BJ (cell line): ENCODE results near the gene HPCAL1. TPM values are rescaled to one million over a fixed set of nuclear protein-coding genes. Genes with fewer than 3 reads are reported as not detected.

ENCODE experiments used
- CTCF ChIA-PET: fragments of 350-600 bp; formaldehyde crosslinking; extraction: SDS; loops from one replicate; lab custom pipeline; 2021; ENCODE audit warnings: antibody characterized with exemption, inconsistent platforms; lab: Yijun Ruan, JAX
- POLR2A ChIA-PET: fragments of 300-600 bp; sonication (Branson Sonifier 250); formaldehyde crosslinking; extraction: SDS; loops from one replicate; lab custom pipeline; 2021; ENCODE audit warnings: antibody characterized with exemption; lab: Charles Lee
- DNase-seq: peaks from one replicate; pipeline ENCODE4 v3.0.0-alpha.2; 2011; ENCODE audit warnings: low read depth
- H3K27me3 ChIP-seq: 2 replicates; pipeline ENCODE4 v1.6.0; 2011; ENCODE audit warnings: low read length; ENCODE audit not compliant: control insufficient read depth, insufficient read depth
- H3K36me3 ChIP-seq: 2 replicates; pipeline ENCODE4 v1.5.1; 2011; ENCODE audit warnings: low read length; ENCODE audit not compliant: control insufficient read depth, insufficient read depth
- H3K4me3 ChIP-seq: 2 replicates; pipeline ENCODE4 v1.5.1; 2011; ENCODE audit warnings: low read depth, mild to moderate bottlenecking, control low read depth, low read length
- polyA plus RNA-seq: library from polyadenylated mRNA; depleted of rRNA; stranded (reverse); fragments of >200 nt; gene quantifications from 2 replicates; pipeline ENCODE4 v1.2.3, GENCODE V29; 2011
- TF ChIP-seq, protein P1 (sequence below): IDR thresholded peaks from 2 replicates; pipeline ENCODE4 v1.5.1; 2011; ENCODE audit warnings: low read depth, mild to moderate bottlenecking, control low read depth, inconsistent platforms, low read length, moderate library complexity; ENCODE audit not compliant: insufficient read depth

Gene HPCAL1
- polyA plus RNA-seq, 1 experiment: 17.6 TPM

DNA sequence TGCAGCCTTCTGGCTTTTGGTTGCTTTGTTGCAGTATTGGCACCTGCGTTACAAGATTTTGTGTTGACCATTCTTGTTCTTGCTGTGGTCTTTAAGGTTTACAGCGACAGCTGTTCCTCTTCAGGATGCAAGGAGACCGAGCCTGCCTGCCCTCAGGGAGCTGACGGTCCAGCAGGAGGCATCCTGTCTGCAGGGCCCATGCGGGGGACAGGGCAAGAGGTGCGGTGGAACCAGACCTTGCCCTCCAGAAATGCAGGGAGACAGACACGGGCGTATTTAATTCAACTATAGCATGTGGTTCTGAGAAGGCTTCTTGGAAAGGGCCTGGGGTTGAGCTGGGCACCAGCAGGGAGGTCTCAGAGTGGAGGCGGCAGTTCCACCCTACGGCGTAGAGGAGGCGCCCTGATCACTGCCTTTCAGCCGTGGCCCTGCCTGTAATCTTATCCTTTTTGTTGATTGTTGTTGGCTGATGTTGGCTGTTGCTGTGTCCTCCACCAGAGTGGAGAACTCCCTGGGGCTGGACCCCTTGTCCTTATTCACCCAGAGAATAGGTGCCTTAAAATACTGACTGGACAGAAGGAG lies 71.7 kb downstream of the HPCAL1 start:
- TF ChIP-seq, protein P1, sequence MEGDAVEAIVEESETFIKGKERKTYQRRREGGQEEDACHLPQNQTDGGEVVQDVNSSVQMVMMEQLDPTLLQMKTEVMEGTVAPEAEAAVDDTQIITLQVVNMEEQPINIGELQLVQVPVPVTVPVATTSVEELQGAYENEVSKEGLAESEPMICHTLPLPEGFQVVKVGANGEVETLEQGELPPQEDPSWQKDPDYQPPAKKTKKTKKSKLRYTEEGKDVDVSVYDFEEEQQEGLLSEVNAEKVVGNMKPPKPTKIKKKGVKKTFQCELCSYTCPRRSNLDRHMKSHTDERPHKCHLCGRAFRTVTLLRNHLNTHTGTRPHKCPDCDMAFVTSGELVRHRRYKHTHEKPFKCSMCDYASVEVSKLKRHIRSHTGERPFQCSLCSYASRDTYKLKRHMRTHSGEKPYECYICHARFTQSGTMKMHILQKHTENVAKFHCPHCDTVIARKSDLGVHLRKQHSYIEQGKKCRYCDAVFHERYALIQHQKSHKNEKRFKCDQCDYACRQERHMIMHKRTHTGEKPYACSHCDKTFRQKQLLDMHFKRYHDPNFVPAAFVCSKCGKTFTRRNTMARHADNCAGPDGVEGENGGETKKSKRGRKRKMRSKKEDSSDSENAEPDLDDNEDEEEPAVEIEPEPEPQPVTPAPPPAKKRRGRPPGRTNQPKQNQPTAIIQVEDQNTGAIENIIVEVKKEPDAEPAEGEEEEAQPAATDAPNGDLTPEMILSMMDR: no peak
- ChIA-PET POLR2A (no interaction called here), CTCF (no interaction called here)
- H3K4me3 ChIP-seq: no peak overlapping the region
- no peak for DNase-seq
- H3K36me3 ChIP-seq: no peaks in the 10 kb centered on the region
- H3K27me3 ChIP-seq: no peaks in the 10 kb centered on the region

GRCh38 chr2:10375570-10376281 lies 73.0 kb downstream of the HPCAL1 start:
- ChIA-PET CTCF (interaction anchor here (1.5 kb wide), 1 partner anchor 30 kb away, joined by 4 read pairs; no protein-coding TSS in a partner anchor), POLR2A (no interaction called here)
- H3K27me3 ChIP-seq: no peaks in the 10 kb centered on the region
- H3K4me3 ChIP-seq: no peak overlapping the region
- TF ChIP-seq, protein P1: no peak
- H3K36me3 ChIP-seq: no peaks in the 10 kb centered on the region
- no peak for DNase-seq

DNA sequence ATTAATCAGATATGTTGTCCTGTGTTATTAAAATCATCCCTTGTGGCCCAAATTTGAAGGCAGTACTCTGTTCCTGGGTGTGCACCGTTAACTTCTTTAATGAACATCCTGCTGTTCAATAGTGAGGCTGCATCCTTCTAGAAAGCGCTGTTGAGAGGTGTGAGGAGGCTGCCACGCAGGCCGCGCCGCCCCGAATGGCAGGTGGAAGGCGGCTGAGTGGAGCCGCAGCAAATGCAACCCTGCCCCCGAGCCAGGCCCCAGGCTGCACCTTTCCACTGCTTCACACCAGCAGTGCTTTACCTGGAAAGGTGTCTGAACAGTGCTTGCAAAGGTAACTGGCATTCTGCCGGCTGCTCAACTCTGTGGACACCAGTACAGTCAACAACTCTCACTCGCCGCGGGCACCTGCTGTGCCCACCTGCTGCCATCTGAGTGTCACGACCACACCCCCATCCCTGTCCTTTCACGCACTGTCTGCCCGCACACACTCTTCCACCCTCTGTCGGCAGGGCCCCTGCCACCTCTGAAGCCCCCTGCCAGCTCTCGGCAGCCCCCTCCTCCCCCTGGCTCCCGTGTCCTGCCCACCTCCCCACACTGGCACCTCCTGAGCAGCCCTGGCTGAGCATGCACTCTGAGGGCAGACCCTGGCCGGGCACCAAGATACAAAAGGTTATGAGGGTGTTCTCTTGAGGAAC lies 74.5 kb downstream of the HPCAL1 start:
- Histone ChIP-seq H3K27me3 (no peaks in the 10 kb centered on the region), H3K36me3 (no peaks in the 10 kb centered on the region), H3K4me3 (no peak overlapping the region)
- ChIA-PET CTCF (interaction anchor here (0.6 kb wide), 1 partner anchor 13 kb away, joined by 3 read pairs; no protein-coding TSS in a partner anchor), POLR2A (no interaction called here)
- no peak for DNase-seq
- TF ChIP-seq, protein P1: no peak

DNA sequence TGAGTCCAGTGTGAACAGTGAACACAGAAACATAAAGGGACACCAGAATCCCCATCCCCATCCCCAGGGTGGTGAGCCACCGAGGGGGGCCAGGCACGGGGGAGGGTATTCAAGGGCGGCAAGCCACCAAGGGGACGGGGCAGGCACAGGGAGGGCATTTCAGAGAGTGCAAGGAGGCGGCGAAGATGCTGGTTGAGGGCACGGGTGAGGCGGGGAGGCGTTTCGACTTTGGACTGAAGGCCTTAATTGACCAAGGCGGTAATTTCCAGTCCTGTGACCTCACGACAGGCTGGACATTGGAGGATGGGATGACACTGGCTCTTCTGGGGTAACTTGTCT lies 75.0 kb downstream of the HPCAL1 start:
- TF ChIP-seq, protein P1: no peak
- no peaks in the 10 kb centered on the region for H3K36me3 ChIP-seq
- CTCF ChIA-PET: interaction anchor here (0.6 kb wide), 1 partner anchor 13 kb away, joined by 3 read pairs; no protein-coding TSS in a partner anchor
- H3K4me3 ChIP-seq: no peak overlapping the region
- POLR2A ChIA-PET: no interaction called here
- no peaks in the 10 kb centered on the region for H3K27me3 ChIP-seq
- DNase-seq: no peak

DNA sequence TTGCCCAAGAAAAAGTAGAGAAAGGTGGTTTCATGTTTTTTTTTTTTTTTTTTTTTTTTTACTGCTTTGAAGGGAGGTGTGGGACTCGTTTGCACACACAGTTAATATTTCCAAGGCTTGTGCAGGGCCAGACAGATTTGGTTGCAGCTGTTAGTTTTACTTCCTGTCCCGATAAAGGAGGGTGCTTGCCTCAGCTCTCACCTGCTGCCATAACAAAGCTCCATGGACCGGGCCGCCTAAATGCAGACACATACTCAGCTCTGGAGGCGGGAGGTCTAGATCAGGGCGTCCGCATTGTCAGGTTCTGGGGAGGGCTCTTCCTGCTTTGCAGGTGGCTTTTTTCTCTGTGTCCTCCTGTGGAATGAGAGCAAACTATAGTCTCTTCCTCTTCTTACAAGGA lies 75.5 kb downstream of the HPCAL1 start:
- Histone ChIP-seq H3K4me3 (no peak overlapping the region), H3K36me3 (no peaks in the 10 kb centered on the region), H3K27me3 (no peaks in the 10 kb centered on the region)
- DNase-seq: no peak
- ChIA-PET CTCF (interaction anchor here (0.6 kb wide), 1 partner anchor 14 kb away, joined by 3 read pairs; no protein-coding TSS in a partner anchor), POLR2A (interaction anchor here (0.7 kb wide), 1 partner anchor 977 kb away, joined by 6 read pairs; no protein-coding TSS in a partner anchor)
- TF ChIP-seq, protein P1: no peak
